22Rv1 (cell line): ENCODE data around the gene PLCD3.

Experiments used
- ZFX ChIP-seq: fragments of 450-650 bp; IDR thresholded peaks from 2 replicates; pipeline ENCODE4 v1.6.1; 2017; ENCODE audit warnings: antibody characterized with exemption, borderline replicate concordance
- TF ChIP-seq, protein P1 (sequence below): fragments of 450-650 bp; IDR thresholded peaks from 2 replicates; pipeline ENCODE4 v1.5.1; 2017; ENCODE audit warnings: mild to moderate bottlenecking

DNA sequence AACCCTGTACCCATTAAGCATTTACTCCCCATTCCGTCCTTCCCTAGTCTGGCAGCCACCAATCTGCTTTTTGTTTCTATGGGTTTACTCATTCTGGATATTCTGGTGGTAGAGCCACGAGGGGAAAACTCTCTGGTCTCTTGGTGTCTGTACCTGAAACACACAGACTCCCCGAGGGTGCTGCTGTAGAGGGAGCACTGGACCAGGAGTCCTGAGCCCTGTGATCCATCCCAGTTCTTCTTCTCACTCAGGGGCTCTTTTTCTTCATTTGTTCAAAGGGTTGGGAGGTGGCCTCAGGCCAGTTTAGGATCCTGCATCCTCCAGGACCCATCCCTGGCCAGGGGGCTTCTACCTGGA is 43.4 kb upstream of the PLCD3 start:
- TF ChIP-seq, protein P1, sequence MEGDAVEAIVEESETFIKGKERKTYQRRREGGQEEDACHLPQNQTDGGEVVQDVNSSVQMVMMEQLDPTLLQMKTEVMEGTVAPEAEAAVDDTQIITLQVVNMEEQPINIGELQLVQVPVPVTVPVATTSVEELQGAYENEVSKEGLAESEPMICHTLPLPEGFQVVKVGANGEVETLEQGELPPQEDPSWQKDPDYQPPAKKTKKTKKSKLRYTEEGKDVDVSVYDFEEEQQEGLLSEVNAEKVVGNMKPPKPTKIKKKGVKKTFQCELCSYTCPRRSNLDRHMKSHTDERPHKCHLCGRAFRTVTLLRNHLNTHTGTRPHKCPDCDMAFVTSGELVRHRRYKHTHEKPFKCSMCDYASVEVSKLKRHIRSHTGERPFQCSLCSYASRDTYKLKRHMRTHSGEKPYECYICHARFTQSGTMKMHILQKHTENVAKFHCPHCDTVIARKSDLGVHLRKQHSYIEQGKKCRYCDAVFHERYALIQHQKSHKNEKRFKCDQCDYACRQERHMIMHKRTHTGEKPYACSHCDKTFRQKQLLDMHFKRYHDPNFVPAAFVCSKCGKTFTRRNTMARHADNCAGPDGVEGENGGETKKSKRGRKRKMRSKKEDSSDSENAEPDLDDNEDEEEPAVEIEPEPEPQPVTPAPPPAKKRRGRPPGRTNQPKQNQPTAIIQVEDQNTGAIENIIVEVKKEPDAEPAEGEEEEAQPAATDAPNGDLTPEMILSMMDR: no peak
- TF ChIP-seq ZFX: no peak
